DND-41 (cell line): ENCODE measurements around the gene MGAM2.

ENCODE experiments used
- EZH2 ChIP-seq: IDR thresholded peaks from 3 replicates; pipeline ENCODE4 v1.6.1; 2012; ENCODE audit warnings: borderline replicate concordance, low read depth, mild to moderate bottlenecking, moderate library complexity, low read length, inconsistent platforms; ENCODE audit not compliant: severe bottlenecking
- TF ChIP-seq, protein P1 (sequence below): IDR thresholded peaks from 2 replicates; pipeline ENCODE4 v1.5.1; 2012; ENCODE audit warnings: borderline replicate concordance, low read length, moderate library complexity, mild to moderate bottlenecking; ENCODE audit not compliant: poor library complexity, severe bottlenecking; ENCODE audit errors: extremely low read depth

- TF ChIP-seq, protein P1, sequence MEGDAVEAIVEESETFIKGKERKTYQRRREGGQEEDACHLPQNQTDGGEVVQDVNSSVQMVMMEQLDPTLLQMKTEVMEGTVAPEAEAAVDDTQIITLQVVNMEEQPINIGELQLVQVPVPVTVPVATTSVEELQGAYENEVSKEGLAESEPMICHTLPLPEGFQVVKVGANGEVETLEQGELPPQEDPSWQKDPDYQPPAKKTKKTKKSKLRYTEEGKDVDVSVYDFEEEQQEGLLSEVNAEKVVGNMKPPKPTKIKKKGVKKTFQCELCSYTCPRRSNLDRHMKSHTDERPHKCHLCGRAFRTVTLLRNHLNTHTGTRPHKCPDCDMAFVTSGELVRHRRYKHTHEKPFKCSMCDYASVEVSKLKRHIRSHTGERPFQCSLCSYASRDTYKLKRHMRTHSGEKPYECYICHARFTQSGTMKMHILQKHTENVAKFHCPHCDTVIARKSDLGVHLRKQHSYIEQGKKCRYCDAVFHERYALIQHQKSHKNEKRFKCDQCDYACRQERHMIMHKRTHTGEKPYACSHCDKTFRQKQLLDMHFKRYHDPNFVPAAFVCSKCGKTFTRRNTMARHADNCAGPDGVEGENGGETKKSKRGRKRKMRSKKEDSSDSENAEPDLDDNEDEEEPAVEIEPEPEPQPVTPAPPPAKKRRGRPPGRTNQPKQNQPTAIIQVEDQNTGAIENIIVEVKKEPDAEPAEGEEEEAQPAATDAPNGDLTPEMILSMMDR: no peak
- TF ChIP-seq EZH2: no peak
Observed at GRCh38 chr7:142112086-142112485, 568 bp downstream of the MGAM2 start.
